SK-N-MC (cell line): ENCODE results near the gene LYZL6.
"Not testable (repeated sequence)": the region's sequence is repeated elsewhere in the genome, so short reads cannot be mapped to it uniquely, and the experiment has no call there.

ENCODE experiments used
- DNase-seq: peaks from one replicate; pipeline ENCODE4 v3.0.0-alpha.2; 2011; ENCODE audit warnings: low read depth, low spot score
- H3K27ac ChIP-seq: fragments of 200-600 bp; sonication (generic); 2 replicates; pipeline ENCODE4 v1.5.1; 2016; ENCODE audit warnings: mixed run types
- H3K36me3 ChIP-seq: fragments of 200-600 bp; sonication (generic); 2 replicates; pipeline ENCODE4 v1.6.1; 2017; ENCODE audit warnings: antibody characterized with exemption, low read length, mixed read lengths; ENCODE audit not compliant: insufficient read depth
- H3K4me3 ChIP-seq: fragments of 200-600 bp; sonication (generic); 2 replicates; pipeline ENCODE4 v1.5.1; 2016
- H3K9ac ChIP-seq: fragments of 200-600 bp; sonication (generic); 2 replicates; pipeline ENCODE4 v1.8.0; 2017; ENCODE audit warnings: mixed run types, mixed read lengths; ENCODE audit not compliant: insufficient read length
- H3K9me3 ChIP-seq: fragments of 200-600 bp; sonication (generic); 2 replicates; pipeline ENCODE4 v1.6.1; 2017; ENCODE audit warnings: low read depth, mild to moderate bottlenecking, antibody characterized with exemption, low read length, moderate library complexity, mixed read lengths
- EZH2 ChIP-seq: fragments of 200-600 bp; sonication (generic); IDR thresholded peaks from one replicate; pipeline ENCODE4 v1.6.1; 2017; ENCODE audit warnings: antibody characterized with exemption
- FOXP2 ChIP-seq: optimal IDR thresholded peaks from 2 replicates; pipeline ENCODE3; 2011; ENCODE audit warnings: mild to moderate bottlenecking, moderate library complexity; ENCODE audit not compliant: insufficient read depth; ENCODE audit errors: extremely low read length, control extremely low read depth
- POLR2AphosphoS5 ChIP-seq: IDR thresholded peaks from 2 replicates; pipeline ENCODE4 v1.6.1; 2012; ENCODE audit warnings: mild to moderate bottlenecking, low read depth, low read length, borderline replicate concordance

LYZL6 gene

DNA sequence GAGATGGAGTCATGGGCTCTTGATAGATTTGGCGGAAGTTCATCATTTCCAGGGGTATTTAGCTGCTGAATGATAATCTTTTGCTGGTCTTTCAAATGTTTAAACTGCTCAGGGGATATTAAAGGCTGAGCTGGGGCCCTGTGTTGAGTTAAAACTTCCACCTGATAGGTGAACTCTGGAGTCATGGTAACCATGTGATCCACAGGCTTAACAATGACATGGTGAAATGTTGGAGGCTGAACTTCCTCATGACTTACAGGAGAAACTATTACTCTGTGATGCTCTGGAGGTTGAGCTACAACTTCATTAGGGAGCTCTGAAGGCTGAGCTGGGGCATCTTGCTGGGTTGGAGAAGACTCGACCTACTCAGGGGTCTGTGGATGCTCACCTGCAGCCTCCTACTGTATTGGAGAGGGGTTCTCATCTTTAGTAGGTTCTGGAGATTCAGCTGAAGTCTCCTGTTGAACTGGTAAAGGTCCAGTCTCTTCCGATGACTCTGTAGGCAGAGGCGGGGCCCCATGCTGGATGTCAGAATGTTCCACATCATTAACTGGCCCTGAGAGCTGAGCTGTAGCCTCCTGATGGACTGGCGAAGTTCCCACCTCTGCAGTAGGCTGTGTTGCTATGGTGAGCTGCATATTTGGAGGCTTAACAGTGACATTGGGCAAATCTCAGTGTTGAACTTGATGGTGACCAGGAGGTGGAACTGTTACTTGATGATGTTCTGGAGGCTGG is 37.2 kb downstream of the LYZL6 start:
- no peak overlapping the region for H3K4me3 ChIP-seq
- TF ChIP-seq EZH2 (no peak), POLR2AphosphoS5 (no peak), FOXP2 (no peak)
- no peaks in the 10 kb centered on the region for H3K36me3 ChIP-seq
- no peak overlapping the region for H3K27ac ChIP-seq
- no peak for DNase-seq
- no peak overlapping the region for H3K9ac ChIP-seq
- no peaks in the 10 kb centered on the region for H3K9me3 ChIP-seq

GRCh38 chr17:35903451-35903850 is 40.1 kb downstream of the LYZL6 start:
- no peak overlapping the region for H3K27ac ChIP-seq
- no peak for DNase-seq
- H3K9me3 ChIP-seq = no peaks in the 10 kb centered on the region
- no peaks in the 10 kb centered on the region for H3K36me3 ChIP-seq
- no peak overlapping the region for H3K4me3 ChIP-seq
- H3K9ac ChIP-seq = no peak overlapping the region
- TF ChIP-seq FOXP2 (no peak), POLR2AphosphoS5 (no peak), EZH2 (no peak)

GRCh38 chr17:35901631-35902175 is 41.8 kb downstream of the LYZL6 start:
- Histone ChIP-seq H3K4me3 (no peak overlapping the region), H3K9me3 (no peaks in the 10 kb centered on the region), H3K27ac (no peak overlapping the region), H3K9ac (no peak overlapping the region), H3K36me3 (no peaks in the 10 kb centered on the region)
- DNase-seq = no peak
- TF ChIP-seq FOXP2 = no peak
- no peak for TF ChIP-seq EZH2
- no peak for TF ChIP-seq POLR2AphosphoS5

GRCh38 chr17:35900708-35901480 is 42.6 kb downstream of the LYZL6 start:
- H3K9ac ChIP-seq = no peak overlapping the region
- H3K4me3 ChIP-seq = no peak overlapping the region
- H3K36me3 ChIP-seq = no peaks in the 10 kb centered on the region
- TF ChIP-seq FOXP2 = no peak
- TF ChIP-seq POLR2AphosphoS5 = no peak
- no peak for TF ChIP-seq EZH2
- H3K27ac ChIP-seq = no peak overlapping the region
- DNase-seq = no peak
- H3K9me3 ChIP-seq = no peaks in the 10 kb centered on the region

GRCh38 chr17:35900280-35900679 is 43.2 kb downstream of the LYZL6 start:
- no peak overlapping the region for H3K27ac ChIP-seq
- no peaks in the 10 kb centered on the region for H3K36me3 ChIP-seq
- H3K9me3 ChIP-seq = no peaks in the 10 kb centered on the region
- TF ChIP-seq EZH2 (no peak), POLR2AphosphoS5 (no peak), FOXP2 (no peak)
- no peak for DNase-seq
- no peak overlapping the region for H3K4me3 ChIP-seq
- H3K9ac ChIP-seq = no peak overlapping the region

DNA sequence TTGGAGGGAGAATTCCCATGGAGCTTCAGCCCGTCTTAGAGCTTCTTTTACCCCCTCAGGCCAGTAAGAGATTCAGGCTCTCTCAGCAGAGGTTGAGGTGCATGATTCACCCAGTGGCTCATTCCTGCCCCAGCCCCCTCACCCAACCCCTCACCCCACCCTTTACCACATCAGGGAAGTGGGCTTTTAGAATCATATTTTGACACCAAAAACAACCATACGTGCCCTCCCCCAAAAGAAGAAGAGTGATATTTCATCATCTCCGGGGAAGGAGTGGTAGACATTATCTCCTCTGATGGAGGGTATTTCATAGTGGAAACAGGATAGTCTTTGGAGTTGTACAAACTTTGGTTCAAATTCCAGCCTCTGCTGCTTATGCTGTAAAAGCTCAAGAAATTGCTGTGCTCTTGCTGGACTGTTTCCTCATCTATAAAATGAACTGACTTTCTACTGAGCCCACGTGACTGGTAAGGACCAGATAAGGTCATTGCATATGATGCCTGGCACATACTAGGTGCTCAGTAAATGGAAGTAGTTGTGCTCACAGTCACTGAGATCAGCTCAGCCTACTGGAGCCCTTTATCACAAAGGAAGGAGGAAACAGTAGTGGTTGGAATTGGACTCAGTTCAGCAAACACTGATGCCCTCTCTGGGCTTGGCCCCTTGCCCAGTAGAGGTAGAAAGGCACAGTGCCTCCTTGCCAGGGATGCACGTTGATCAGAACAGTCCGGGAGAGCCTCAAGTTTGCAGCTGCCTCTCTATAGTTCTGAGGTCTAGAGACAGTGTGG is 45.0 kb downstream of the LYZL6 start:
- Histone ChIP-seq H3K27ac (no peak overlapping the region), H3K9me3 (no peaks in the 10 kb centered on the region), H3K36me3 (no peaks in the 10 kb centered on the region), H3K9ac (no peak overlapping the region), H3K4me3 (no peak overlapping the region)
- DNase-seq = no peak
- no peak for TF ChIP-seq FOXP2
- no peak for TF ChIP-seq POLR2AphosphoS5
- no peak for TF ChIP-seq EZH2

GRCh38 chr17:35897772-35898171 is 45.7 kb downstream of the LYZL6 start:
- not testable (repeated sequence) for DNase-seq, H3K4me3 ChIP-seq, H3K9ac ChIP-seq, H3K27ac ChIP-seq, H3K36me3 ChIP-seq, H3K9me3 ChIP-seq
